ENCODE measurements around the gene ANKRD13D.

ANKRD13D gene

GRCh38 chr11:67304511-67305113 lies 15.5 kb downstream of the ANKRD13D start:
- no peak for DNase-seq (ENCODE audit: extremely low read depth, low read depth)
- TF ChIP-seq CTCF (IDR thresholded peaks at IDR 0.05; ENCODE audit: low read depth, low read length) = no peak

GRCh38 chr11:67306769-67307544 lies 17.9 kb downstream of the ANKRD13D start:
- TF ChIP-seq CTCF (IDR thresholded peaks at IDR 0.05; ENCODE audit: low read depth, low read length) = no peak
- DNase-seq (ENCODE audit: extremely low read depth, low read depth) = no peak

- TF ChIP-seq CTCF (IDR thresholded peaks at IDR 0.05; ENCODE audit: low read depth, low read length) = no peak
- no peak for DNase-seq (ENCODE audit: extremely low read depth, low read depth)
Observed at GRCh38 chr11:67307545-67308001, 18.5 kb downstream of the ANKRD13D start.

GRCh38 chr11:67308031-67308866 lies 19.1 kb downstream of the ANKRD13D start:
- no peak for DNase-seq (ENCODE audit: extremely low read depth, low read depth)

GRCh38 chr11:67309166-67309565 lies 20.1 kb downstream of the ANKRD13D start:
- TF ChIP-seq CTCF (IDR thresholded peaks at IDR 0.05; ENCODE audit: low read depth, low read length) = no peak
- no peak for DNase-seq (ENCODE audit: extremely low read depth, low read depth)

More at GRCh38 chr11:67308031-67308866, 19.1 kb downstream of the ANKRD13D start:
- no peak for TF ChIP-seq CTCF (IDR thresholded peaks at IDR 0.05; ENCODE audit: low read depth, low read length)

GRCh38 chr11:67309661-67310061 lies 20.6 kb downstream of the ANKRD13D start:
- TF ChIP-seq CTCF (IDR thresholded peaks at IDR 0.05; ENCODE audit: low read depth, low read length) = no peak
- no peak for DNase-seq (ENCODE audit: extremely low read depth, low read depth)

Data from AG09319 (cell line).